ENCODE measurements around the gene CACNA1B. TPM values are rescaled to one million over a fixed set of nuclear protein-coding genes. Genes with fewer than 3 reads are reported as not detected.
A peak's percentile ranks its signal among the peaks of the same experiment; 100 is the strongest.

CACNA1B gene
- total and polyA plus RNA-seq, 7 experiments from 2014 or later = 0.07 TPM; not detected in 6

DNA sequence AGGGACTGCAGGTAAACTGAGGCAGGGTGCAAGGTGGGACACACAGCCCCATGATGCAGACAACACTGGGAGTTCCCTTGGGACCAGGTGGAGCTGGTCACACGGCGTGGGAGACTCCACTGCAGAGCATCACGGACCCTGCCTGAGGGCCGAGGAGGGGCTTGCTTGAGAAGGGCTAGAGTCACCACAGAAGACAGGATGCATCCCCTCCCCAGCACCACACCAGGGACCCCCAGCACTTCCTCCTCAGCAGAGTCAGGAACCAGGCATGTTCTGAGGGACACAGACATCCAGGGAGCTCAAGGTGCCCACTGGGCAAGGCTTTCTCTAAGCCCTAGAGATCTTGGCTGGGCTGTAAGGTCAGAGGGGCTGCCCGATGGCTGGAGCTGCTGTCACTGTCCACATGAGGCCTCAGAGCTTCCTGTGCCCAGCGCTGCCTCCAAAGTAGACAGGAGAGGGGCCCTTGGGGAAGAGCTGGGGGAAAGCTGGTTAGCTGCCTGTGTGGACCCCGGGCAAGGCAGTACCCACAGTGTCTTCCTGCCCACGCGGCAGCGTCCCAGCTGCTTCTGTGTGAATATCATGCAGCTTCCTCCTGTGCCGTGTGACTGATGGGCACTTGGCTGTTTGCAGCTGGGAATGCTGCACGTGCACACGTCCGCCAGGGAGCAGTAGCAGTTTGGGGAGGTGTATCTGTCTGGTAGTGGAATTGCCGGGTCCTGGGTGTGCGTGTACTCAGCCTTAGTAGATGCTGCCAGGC is 176.6 kb downstream of the CACNA1B start:
- Mint-ChIP-seq H3K9me3 (no peaks in the 10 kb centered on the region), H3K4me1 (peaks cover 0 to 4% (median 0%) of the 10 kb centered on the region in 7 donors), H3K4me3 (no peak overlapping the region), H3K36me3 (no peaks in the 10 kb centered on the region), H3K27me3 (peaks cover 0 to 25% (median 4%) of the 10 kb centered on the region in 5 donors), H3K27ac (peak overlapping the region in 1 of 9 donors; percentile 68)
- ChIA-PET CTCF (no interaction called here), POLR2A (no interaction called here)
- Histone ChIP-seq H3K4me3 (ENCODE audit: low read length) (no peak overlapping the region), H3K27ac (ENCODE audit: low read depth, low read length) (no peak overlapping the region), H3K4me1 (ENCODE audit: control insufficient read depth in 2 of 2, insufficient read depth in 2 of 2, low read length in 2 of 2) (no peaks in the 10 kb centered on the region), H3K9me3 (ENCODE audit: control insufficient read depth in 2 of 3, low read length in 3 of 3) (no peaks in the 10 kb centered on the region), H3K27me3 (ENCODE audit: control insufficient read depth in 2 of 2, insufficient read depth in 2 of 2, low read length in 2 of 2) (no peaks in the 10 kb centered on the region), H3K36me3 (ENCODE audit: control insufficient read depth in 2 of 3, insufficient read depth in 3 of 3, low read length in 3 of 3) (no peaks in the 10 kb centered on the region)
- intact Hi-C loops (cut with micrococcal nuclease) = no loop called here
- DNase-seq (peak in 1 of 9 donors; percentile 17), ATAC-seq (no peak)

DNA sequence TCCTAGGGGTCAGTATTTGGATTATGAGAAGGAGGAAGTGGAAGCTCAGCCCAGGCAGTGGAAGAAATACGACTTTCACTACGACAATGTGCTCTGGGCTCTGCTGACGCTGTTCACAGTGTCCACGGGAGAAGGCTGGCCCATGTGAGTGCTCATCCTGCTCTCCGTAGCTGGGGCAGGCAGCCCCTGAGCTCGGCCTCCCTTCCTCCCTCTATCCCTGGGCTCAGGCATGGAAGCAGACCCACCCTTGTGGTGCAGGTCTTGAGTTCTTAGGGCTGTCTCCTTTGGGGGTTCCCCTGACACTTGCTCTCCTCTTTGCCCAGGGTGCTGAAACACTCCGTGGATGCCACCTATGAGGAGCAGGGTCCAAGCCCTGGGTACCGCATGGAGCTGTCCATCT is 180.1 kb downstream of the CACNA1B start:
- H3K36me3 Mint-ChIP-seq = no peaks in the 10 kb centered on the region
- H3K4me1 Mint-ChIP-seq = peaks cover 0 to 4% (median 0%) of the 10 kb centered on the region in 7 donors
- no peak for ATAC-seq
- Histone ChIP-seq H3K4me3 (ENCODE audit: low read length) (no peak overlapping the region), H3K4me1 (ENCODE audit: control insufficient read depth in 2 of 2, insufficient read depth in 2 of 2, low read length in 2 of 2) (no peaks in the 10 kb centered on the region), H3K27ac (ENCODE audit: low read depth, low read length) (no peak overlapping the region), H3K9me3 (ENCODE audit: control insufficient read depth in 2 of 3, low read length in 3 of 3) (no peaks in the 10 kb centered on the region), H3K36me3 (ENCODE audit: control insufficient read depth in 2 of 3, insufficient read depth in 3 of 3, low read length in 3 of 3) (no peaks in the 10 kb centered on the region), H3K27me3 (ENCODE audit: control insufficient read depth in 2 of 2, insufficient read depth in 2 of 2, low read length in 2 of 2) (no peaks in the 10 kb centered on the region)
- CTCF ChIA-PET = no interaction called here
- H3K4me3 Mint-ChIP-seq = no peak overlapping the region
- no peak for DNase-seq
- POLR2A ChIA-PET = no interaction called here
- H3K27me3 Mint-ChIP-seq = peaks cover 0 to 15% (median 0%) of the 10 kb centered on the region in 5 donors
- no peak overlapping the region for H3K27ac Mint-ChIP-seq
- peaks cover 0 to 1% (median 0%) of the 10 kb centered on the region in 11 donors for H3K9me3 Mint-ChIP-seq
- intact Hi-C loops (cut with micrococcal nuclease) = no loop called here

GRCh38 chr9:138058181-138058580 is 180.6 kb downstream of the CACNA1B start:
- Histone ChIP-seq H3K27ac (ENCODE audit: low read depth, low read length) (no peak overlapping the region), H3K9me3 (ENCODE audit: control insufficient read depth in 2 of 3, low read length in 3 of 3) (no peaks in the 10 kb centered on the region), H3K4me1 (ENCODE audit: control insufficient read depth in 2 of 2, insufficient read depth in 2 of 2, low read length in 2 of 2) (no peaks in the 10 kb centered on the region), H3K4me3 (ENCODE audit: low read length) (no peak overlapping the region), H3K36me3 (ENCODE audit: control insufficient read depth in 2 of 3, insufficient read depth in 3 of 3, low read length in 3 of 3) (no peaks in the 10 kb centered on the region), H3K27me3 (ENCODE audit: control insufficient read depth in 2 of 2, insufficient read depth in 2 of 2, low read length in 2 of 2) (no peaks in the 10 kb centered on the region)
- ChIA-PET CTCF (no interaction called here), POLR2A (no interaction called here)
- no peak overlapping the region for H3K27ac Mint-ChIP-seq
- H3K36me3 Mint-ChIP-seq = no peaks in the 10 kb centered on the region
- peaks cover 0 to 4% (median 0%) of the 10 kb centered on the region in 7 donors for H3K4me1 Mint-ChIP-seq
- peaks cover 0 to 15% (median 0%) of the 10 kb centered on the region in 5 donors for H3K27me3 Mint-ChIP-seq
- DNase-seq = no peak
- intact Hi-C loops (cut with micrococcal nuclease) = no loop called here
- ATAC-seq = no peak
- H3K9me3 Mint-ChIP-seq = peaks cover 0 to 1% (median 0%) of the 10 kb centered on the region in 11 donors
- no peak overlapping the region for H3K4me3 Mint-ChIP-seq

- H3K36me3 ChIP-seq (ENCODE audit: control insufficient read depth in 2 of 3, insufficient read depth in 3 of 3, low read length in 3 of 3) = no peaks in the 10 kb centered on the region
- H3K4me3 ChIP-seq (ENCODE audit: low read length) = no peak overlapping the region
- Mint-ChIP-seq H3K9me3 (peaks cover 0 to 1% (median 0%) of the 10 kb centered on the region in 11 donors), H3K27me3 (peaks cover 0 to 14% (median 0%) of the 10 kb centered on the region in 5 donors), H3K27ac (no peak overlapping the region), H3K4me1 (peaks cover 0 to 2% (median 0%) of the 10 kb centered on the region in 7 donors), H3K4me3 (no peak overlapping the region), H3K36me3 (no peaks in the 10 kb centered on the region)
- no peaks in the 10 kb centered on the region for H3K9me3 ChIP-seq (ENCODE audit: control insufficient read depth in 2 of 3, low read length in 3 of 3)
- intact Hi-C loops (cut with micrococcal nuclease) = no loop called here
- ChIA-PET POLR2A (no interaction called here), CTCF (no interaction called here)
- no peaks in the 10 kb centered on the region for H3K27me3 ChIP-seq (ENCODE audit: control insufficient read depth in 2 of 2, insufficient read depth in 2 of 2, low read length in 2 of 2)
- no peaks in the 10 kb centered on the region for H3K4me1 ChIP-seq (ENCODE audit: control insufficient read depth in 2 of 2, insufficient read depth in 2 of 2, low read length in 2 of 2)
- no peak overlapping the region for H3K27ac ChIP-seq (ENCODE audit: low read depth, low read length)
- no peak for ATAC-seq
- DNase-seq = no peak
Observed at GRCh38 chr9:138059196-138059595, 181.6 kb downstream of the CACNA1B start.

- POLR2A ChIA-PET = no interaction called here
- Mint-ChIP-seq H3K4me1 (no peaks in the 10 kb centered on the region), H3K9me3 (peaks cover 0 to 1% (median 0%) of the 10 kb centered on the region in 11 donors), H3K27ac (peak overlapping the region in 1 of 9 donors; percentile 51), H3K4me3 (no peak overlapping the region), H3K36me3 (no peaks in the 10 kb centered on the region), H3K27me3 (peaks cover 0 to 16% (median 0%) of the 10 kb centered on the region in 5 donors)
- Histone ChIP-seq H3K4me3 (ENCODE audit: low read length) (no peak overlapping the region), H3K9me3 (ENCODE audit: control insufficient read depth in 2 of 3, low read length in 3 of 3) (no peaks in the 10 kb centered on the region), H3K27ac (ENCODE audit: low read depth, low read length) (no peak overlapping the region), H3K4me1 (ENCODE audit: control insufficient read depth in 2 of 2, insufficient read depth in 2 of 2, low read length in 2 of 2) (no peaks in the 10 kb centered on the region), H3K36me3 (ENCODE audit: control insufficient read depth in 2 of 3, insufficient read depth in 3 of 3, low read length in 3 of 3) (no peaks in the 10 kb centered on the region), H3K27me3 (ENCODE audit: control insufficient read depth in 2 of 2, insufficient read depth in 2 of 2, low read length in 2 of 2) (no peaks in the 10 kb centered on the region)
- no peak for ATAC-seq
- intact Hi-C loops (cut with micrococcal nuclease) = no loop called here
- CTCF ChIA-PET = no interaction called here
- DNase-seq = no peak
Observed at GRCh38 chr9:138060365-138060764, 182.8 kb downstream of the CACNA1B start.

GRCh38 chr9:138060881-138061280 is 183.3 kb downstream of the CACNA1B start:
- no peaks in the 10 kb centered on the region for H3K36me3 Mint-ChIP-seq
- no peak overlapping the region for H3K27ac Mint-ChIP-seq
- ChIA-PET CTCF (no interaction called here), POLR2A (no interaction called here)
- Histone ChIP-seq H3K4me3 (ENCODE audit: low read length) (no peak overlapping the region), H3K4me1 (ENCODE audit: control insufficient read depth in 2 of 2, insufficient read depth in 2 of 2, low read length in 2 of 2) (no peaks in the 10 kb centered on the region), H3K36me3 (ENCODE audit: control insufficient read depth in 2 of 3, insufficient read depth in 3 of 3, low read length in 3 of 3) (no peaks in the 10 kb centered on the region), H3K27ac (ENCODE audit: low read depth, low read length) (no peak overlapping the region), H3K27me3 (ENCODE audit: control insufficient read depth in 2 of 2, insufficient read depth in 2 of 2, low read length in 2 of 2) (no peaks in the 10 kb centered on the region), H3K9me3 (ENCODE audit: control insufficient read depth in 2 of 3, low read length in 3 of 3) (no peaks in the 10 kb centered on the region)
- DNase-seq (no peak), ATAC-seq (no peak)
- no peaks in the 10 kb centered on the region for H3K4me1 Mint-ChIP-seq
- no peak overlapping the region for H3K4me3 Mint-ChIP-seq
- peaks cover 0 to 19% (median 0%) of the 10 kb centered on the region in 5 donors for H3K27me3 Mint-ChIP-seq
- intact Hi-C loops (cut with micrococcal nuclease) = no loop called here
- peaks cover 0 to 1% (median 0%) of the 10 kb centered on the region in 11 donors for H3K9me3 Mint-ChIP-seq

GRCh38 chr9:138061631-138062030 is 184.0 kb downstream of the CACNA1B start:
- no peak overlapping the region for H3K27ac ChIP-seq (ENCODE audit: low read depth, low read length)
- H3K4me1 ChIP-seq (ENCODE audit: control insufficient read depth in 2 of 2, insufficient read depth in 2 of 2, low read length in 2 of 2) = no peaks in the 10 kb centered on the region
- no peaks in the 10 kb centered on the region for H3K9me3 ChIP-seq (ENCODE audit: control insufficient read depth in 2 of 3, low read length in 3 of 3)
- no peak overlapping the region for H3K4me3 Mint-ChIP-seq
- intact Hi-C loops (cut with micrococcal nuclease) = no loop called here
- DNase-seq (no peak), ATAC-seq (no peak)
- no peaks in the 10 kb centered on the region for H3K27me3 ChIP-seq (ENCODE audit: control insufficient read depth in 2 of 2, insufficient read depth in 2 of 2, low read length in 2 of 2)
- H3K27me3 Mint-ChIP-seq = peaks cover 0 to 17% (median 0%) of the 10 kb centered on the region in 5 donors
- POLR2A ChIA-PET = no interaction called here
- no peak overlapping the region for H3K27ac Mint-ChIP-seq
- H3K4me3 ChIP-seq (ENCODE audit: low read length) = no peak overlapping the region
- no peaks in the 10 kb centered on the region for H3K4me1 Mint-ChIP-seq
- peaks cover 0 to 4% (median 0%) of the 10 kb centered on the region in 11 donors for H3K9me3 Mint-ChIP-seq
- CTCF ChIA-PET = no interaction called here
- H3K36me3 Mint-ChIP-seq = no peaks in the 10 kb centered on the region
- H3K36me3 ChIP-seq (ENCODE audit: control insufficient read depth in 2 of 3, insufficient read depth in 3 of 3, low read length in 3 of 3) = no peaks in the 10 kb centered on the region

All from naive thymus-derived CD4-positive, alpha-beta T cell (primary cell).